Suprapubic skin (tissue), 3 donors: ENCODE measurements around the gene ALLC.

Source experiments
- CTCF ChIP-seq, 2 donors: fragments of 200-600 bp in 1 of 2; fragments of 450-650 bp in 1 of 2; sonication (generic) in 1 of 2; IDR thresholded peaks; one replicate each; pipeline ENCODE4 v1.5.1; 2016 to 2019; ENCODE audit warnings: antibody characterized with exemption in 2 of 2, mild to moderate bottlenecking in 1 of 2, moderate library complexity in 1 of 2
- POLR2A ChIP-seq, 2 donors: fragments of 450-650 bp; IDR thresholded peaks; one replicate each; pipeline ENCODE4 v1.6.1; 2017; ENCODE audit warnings: antibody characterized with exemption in 2 of 2, mild to moderate bottlenecking in 2 of 2, moderate library complexity in 2 of 2

GRCh38 chr2:3639653-3640052, 18.3 kb upstream of the ALLC start:
- TF ChIP-seq CTCF (IDR thresholded peaks at IDR 0.05): no peak
- TF ChIP-seq POLR2A (IDR thresholded peaks at IDR 0.05): no peak
